ENCODE measurements around the gene RPA1. TPM values are rescaled to one million over a fixed set of nuclear protein-coding genes. Genes with fewer than 3 reads are reported as not detected.

The RPA1 gene
- total and polyA plus RNA-seq, 2 of the 8 experiments (the other 6 are each of a cell fraction or from before 2014, with no cell fraction given): 79.1 to 194 TPM

- TF ChIP-seq YY1 (IDR thresholded peaks at IDR 0.05; ENCODE audit: low read depth, low read length): no peak
- no peak for TF ChIP-seq SRF (IDR thresholded peaks at IDR 0.05; ENCODE audit: low read depth, low read length)
- TF ChIP-seq BACH1 (IDR thresholded peaks at IDR 0.05; ENCODE audit: low read length): no peak
- no peak for TF ChIP-seq JUND (IDR thresholded peaks at IDR 0.05; ENCODE audit: low read length)
Measured at GRCh38 chr17:1834380-1835149, 4.8 kb downstream of the RPA1 start (continued).

All from H1 (cell line).